GM18502 (cell line): ENCODE results near the gene BABAM2.
"Not testable (repeated sequence)": the region's sequence is repeated elsewhere in the genome, so short reads cannot be mapped to it uniquely, and the experiment has no call there.

Experiments used
- ATAC-seq: cut with Tn5 transposase; IDR thresholded peaks from one replicate; pipeline ENCODE4 v1.9.1; 2021; ENCODE audit warnings: mild to moderate bottlenecking; ENCODE audit not compliant: unreplicated experiment, poor library complexity

BABAM2 gene

GRCh38 chr2:27968045-27968444, 77.5 kb downstream of the BABAM2 start:
- ATAC-seq: not testable (repeated sequence)

GRCh38 chr2:27968957-27969356, 78.4 kb downstream of the BABAM2 start:
- not testable (repeated sequence) for ATAC-seq

- no peak for ATAC-seq
Observed at GRCh38 chr2:27972311-27972710, 81.8 kb downstream of the BABAM2 start.

GRCh38 chr2:27973592-27973991, 83.1 kb downstream of the BABAM2 start:
- no peak for ATAC-seq

- ATAC-seq: no peak
Observed at GRCh38 chr2:27976308-27976707, 85.8 kb downstream of the BABAM2 start.

- no peak for ATAC-seq
Observed at GRCh38 chr2:27977731-27978312, 87.3 kb downstream of the BABAM2 start.

GRCh38 chr2:27978761-27979160, 88.2 kb downstream of the BABAM2 start:
- ATAC-seq: not testable (repeated sequence)

- no peak for ATAC-seq
Observed at GRCh38 chr2:27980242-27980641, 89.7 kb downstream of the BABAM2 start.

- ATAC-seq: no peak
Observed at GRCh38 chr2:27984153-27984552, 93.6 kb downstream of the BABAM2 start.

- ATAC-seq: no peak
Observed at GRCh38 chr2:27988306-27988705, 97.8 kb downstream of the BABAM2 start.

GRCh38 chr2:27988718-27989117, 98.2 kb downstream of the BABAM2 start:
- no peak for ATAC-seq

- ATAC-seq: no peak
Observed at GRCh38 chr2:27989149-27989548, 98.6 kb downstream of the BABAM2 start.

GRCh38 chr2:27990030-27990590, 99.6 kb downstream of the BABAM2 start:
- no peak for ATAC-seq

GRCh38 chr2:27991146-27991545, 100.6 kb downstream of the BABAM2 start:
- no peak for ATAC-seq

GRCh38 chr2:27992787-27993401, 102.4 kb downstream of the BABAM2 start:
- ATAC-seq: no peak

GRCh38 chr2:27993402-27993787, 102.9 kb downstream of the BABAM2 start:
- ATAC-seq: no peak

- ATAC-seq: no peak
Observed at GRCh38 chr2:27993950-27994728, 103.6 kb downstream of the BABAM2 start.

GRCh38 chr2:27996156-27996922, 105.8 kb downstream of the BABAM2 start:
- no peak for ATAC-seq

- no peak for ATAC-seq
Observed at GRCh38 chr2:28000287-28000686, 109.8 kb downstream of the BABAM2 start.

- ATAC-seq: no peak
Observed at GRCh38 chr2:28002181-28002580, 111.7 kb downstream of the BABAM2 start.

- ATAC-seq: no peak
Observed at GRCh38 chr2:28004086-28004485, 113.6 kb downstream of the BABAM2 start.
